ENCODE data around the gene DDN. TPM values are rescaled to one million over a fixed set of nuclear protein-coding genes. Genes with fewer than 3 reads are reported as not detected.

Gene DDN
- total RNA-seq, 4 donors from 2014 or later, result 0.19 to 0.40 (median 0.26) TPM

GRCh38 chr12:49031573-49032161, 32.5 kb upstream of the DDN start:
- no peak overlapping the region for H3K4me3 ChIP-seq
- no peak for DNase-seq
- no peak for TF ChIP-seq POLR2A (IDR thresholded peaks at IDR 0.05)
- no peaks in the 10 kb centered on the region for H3K9me3 ChIP-seq
- H3K4me1 ChIP-seq, result no peaks in the 10 kb centered on the region
- peaks cover 72 to 100% (median 77%) of the 10 kb centered on the region in 3 donors for H3K36me3 ChIP-seq
- intact Hi-C loops (cut with DNase I), result no loop called here
- H3K27ac ChIP-seq, result no peak overlapping the region
- 85 to 91% methylated on average over 2 to 6 of the region's 8 CpGs for WGBS, 2 donors
- no peaks in the 10 kb centered on the region for H3K27me3 ChIP-seq

DNA sequence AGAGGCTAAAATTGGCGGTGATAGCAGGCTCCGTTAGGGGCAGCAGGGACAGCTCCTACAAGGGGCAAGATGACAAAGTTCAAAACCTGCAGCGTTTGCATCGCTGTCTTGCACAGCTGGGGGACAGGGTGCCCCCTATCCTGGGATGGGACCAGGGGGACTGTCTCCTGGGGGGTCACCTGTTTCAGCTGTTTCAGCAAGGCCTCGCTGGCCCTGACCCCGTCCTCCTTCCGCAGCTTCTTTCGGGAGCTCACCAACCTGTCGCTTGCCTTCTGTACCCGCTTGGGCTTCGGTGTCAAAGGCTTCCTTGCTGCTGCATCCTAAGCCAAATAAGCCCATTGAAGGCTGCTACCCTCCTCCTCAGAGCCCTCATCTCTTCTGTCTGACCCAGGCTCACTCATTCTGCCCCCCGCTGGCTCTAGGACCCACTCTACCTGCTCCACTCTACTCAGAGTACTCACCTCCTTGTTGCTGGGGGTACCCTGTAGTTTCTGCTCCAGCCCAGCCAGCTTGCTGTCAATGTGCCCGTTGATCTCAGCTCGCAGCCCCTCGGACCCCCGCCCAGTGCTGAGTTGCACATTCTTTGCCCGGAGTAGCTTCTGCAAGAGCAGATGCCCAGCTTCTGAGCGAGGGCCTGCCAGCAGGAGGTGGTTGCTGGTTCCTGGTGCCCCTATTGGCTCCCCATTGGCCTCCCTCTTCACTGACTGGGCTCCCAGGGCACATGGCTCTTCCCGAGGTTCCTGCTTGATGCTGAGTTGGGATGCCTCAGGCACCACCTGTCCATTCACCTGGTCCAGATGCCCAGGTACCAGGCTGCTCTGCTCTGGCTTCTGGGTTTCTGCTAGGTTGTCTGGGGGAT, 31.8 kb upstream of the DDN start:
- WGBS, 2 donors, result 91% methylated on average over 12 to 16 of the region's 19 CpGs
- no peak for DNase-seq
- Histone ChIP-seq H3K4me3 (no peak overlapping the region), H3K27ac (no peak overlapping the region), H3K9me3 (no peaks in the 10 kb centered on the region), H3K36me3 (peaks cover 80 to 100% (median 84%) of the 10 kb centered on the region in 3 donors), H3K27me3 (no peaks in the 10 kb centered on the region), H3K4me1 (no peaks in the 10 kb centered on the region)
- intact Hi-C loops (cut with DNase I), result no loop called here
- no peak for TF ChIP-seq POLR2A (IDR thresholded peaks at IDR 0.05)
- TF ChIP-seq CTCF (IDR thresholded peaks at IDR 0.05), result no peak

GRCh38 chr12:49030119-49030518, 30.9 kb upstream of the DDN start:
- Histone ChIP-seq H3K4me1 (no peaks in the 10 kb centered on the region), H3K27me3 (no peaks in the 10 kb centered on the region), H3K36me3 (peaks cover 83 to 100% (median 85%) of the 10 kb centered on the region in 3 donors), H3K9me3 (no peaks in the 10 kb centered on the region), H3K27ac (no peak overlapping the region), H3K4me3 (no peak overlapping the region)
- intact Hi-C loops (cut with DNase I), result no loop called here
- 86 to 100% methylated on average over 1 to 6 of the region's 8 CpGs for WGBS, 2 donors
- TF ChIP-seq CTCF (IDR thresholded peaks at IDR 0.05) (no peak), POLR2A (IDR thresholded peaks at IDR 0.05) (no peak)
- DNase-seq, result no peak

GRCh38 chr12:49028666-49029275, 29.6 kb upstream of the DDN start:
- H3K36me3 ChIP-seq, result peaks cover 75 to 100% (median 83%) of the 10 kb centered on the region in 3 donors
- no peaks in the 10 kb centered on the region for H3K27me3 ChIP-seq
- no peaks in the 10 kb centered on the region for H3K9me3 ChIP-seq
- intact Hi-C loops (cut with DNase I), result no loop called here
- H3K4me3 ChIP-seq, result no peak overlapping the region
- no peak for DNase-seq
- H3K4me1 ChIP-seq, result no peaks in the 10 kb centered on the region
- no peak overlapping the region for H3K27ac ChIP-seq
- 89 to 92% methylated on average over 3 to 9 of the region's 10 CpGs for WGBS, 2 donors
- TF ChIP-seq POLR2A (IDR thresholded peaks at IDR 0.05) (no peak), CTCF (IDR thresholded peaks at IDR 0.05) (no peak)

DNA sequence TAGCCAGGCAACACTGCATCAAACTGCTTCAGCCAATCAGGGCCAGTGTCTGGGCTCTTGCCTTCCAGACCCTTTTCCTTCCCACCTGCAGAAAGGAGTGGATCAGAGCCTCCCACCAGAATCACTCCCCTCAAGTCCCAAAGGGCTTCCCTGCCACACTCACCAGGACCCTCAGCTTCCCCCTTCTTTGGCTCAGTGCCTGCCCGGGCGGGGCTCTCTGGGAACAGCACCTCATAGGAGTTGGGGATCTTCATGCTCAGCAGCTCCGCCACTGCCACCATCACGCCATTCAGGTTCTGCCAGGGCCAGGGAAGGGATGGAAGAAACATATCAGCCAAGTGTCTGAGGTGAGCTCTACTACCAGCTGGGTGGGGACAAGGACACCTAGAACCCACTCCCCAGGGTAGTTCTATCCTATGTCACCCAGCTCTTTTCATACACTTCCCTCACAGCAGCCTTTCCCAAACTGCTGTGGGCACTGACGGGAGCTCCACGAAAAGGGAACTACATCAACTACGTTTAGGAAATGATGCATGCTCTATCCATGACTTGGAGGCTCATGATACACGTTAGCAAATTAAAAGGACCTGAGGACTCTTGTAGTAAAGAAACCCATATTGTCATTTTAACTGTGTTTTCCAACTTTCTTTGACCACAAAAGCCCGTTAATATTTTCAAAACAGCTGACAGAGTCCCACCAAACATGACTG, 28.8 kb upstream of the DDN start:
- no peak for DNase-seq
- Histone ChIP-seq H3K36me3 (peaks cover 67 to 100% (median 81%) of the 10 kb centered on the region in 3 donors), H3K4me1 (no peaks in the 10 kb centered on the region), H3K9me3 (no peaks in the 10 kb centered on the region), H3K27me3 (no peaks in the 10 kb centered on the region), H3K4me3 (no peak overlapping the region), H3K27ac (no peak overlapping the region)
- 84 to 89% methylated on average over 5 to 7 of the region's 9 CpGs for WGBS, 2 donors
- intact Hi-C loops (cut with DNase I), result no loop called here
- TF ChIP-seq CTCF (IDR thresholded peaks at IDR 0.05) (no peak), POLR2A (IDR thresholded peaks at IDR 0.05) (no peak)

Measured in esophagus squamous epithelium (tissue), 5 donors.